ENCODE measurements around the gene OSGIN1.

DNA sequence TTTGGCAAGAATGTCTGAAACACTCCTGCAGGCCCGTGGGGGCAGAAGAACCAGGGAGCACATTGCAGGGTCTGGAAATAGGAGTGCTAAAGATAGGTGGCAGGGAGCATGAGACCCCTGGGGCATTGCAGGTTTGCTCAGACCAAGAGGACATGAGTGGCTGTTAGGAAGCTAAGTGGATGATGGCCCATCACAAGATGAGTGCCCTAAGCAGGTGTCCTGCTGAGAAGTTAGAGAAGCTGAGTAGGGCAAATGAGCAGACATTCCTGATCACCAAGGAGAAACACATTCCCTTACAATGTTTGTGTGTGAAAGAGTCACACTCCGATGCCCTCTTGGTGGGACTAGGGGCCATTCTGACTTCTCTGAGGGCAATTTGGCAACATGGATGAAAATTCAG is 44.2 kb upstream of the OSGIN1 start:
- TF ChIP-seq, protein P1, sequence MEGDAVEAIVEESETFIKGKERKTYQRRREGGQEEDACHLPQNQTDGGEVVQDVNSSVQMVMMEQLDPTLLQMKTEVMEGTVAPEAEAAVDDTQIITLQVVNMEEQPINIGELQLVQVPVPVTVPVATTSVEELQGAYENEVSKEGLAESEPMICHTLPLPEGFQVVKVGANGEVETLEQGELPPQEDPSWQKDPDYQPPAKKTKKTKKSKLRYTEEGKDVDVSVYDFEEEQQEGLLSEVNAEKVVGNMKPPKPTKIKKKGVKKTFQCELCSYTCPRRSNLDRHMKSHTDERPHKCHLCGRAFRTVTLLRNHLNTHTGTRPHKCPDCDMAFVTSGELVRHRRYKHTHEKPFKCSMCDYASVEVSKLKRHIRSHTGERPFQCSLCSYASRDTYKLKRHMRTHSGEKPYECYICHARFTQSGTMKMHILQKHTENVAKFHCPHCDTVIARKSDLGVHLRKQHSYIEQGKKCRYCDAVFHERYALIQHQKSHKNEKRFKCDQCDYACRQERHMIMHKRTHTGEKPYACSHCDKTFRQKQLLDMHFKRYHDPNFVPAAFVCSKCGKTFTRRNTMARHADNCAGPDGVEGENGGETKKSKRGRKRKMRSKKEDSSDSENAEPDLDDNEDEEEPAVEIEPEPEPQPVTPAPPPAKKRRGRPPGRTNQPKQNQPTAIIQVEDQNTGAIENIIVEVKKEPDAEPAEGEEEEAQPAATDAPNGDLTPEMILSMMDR (IDR thresholded peaks at IDR 0.05), result no peak
- no peak for TF ChIP-seq EZH2 (IDR thresholded peaks at IDR 0.05; ENCODE audit: borderline replicate concordance, insufficient read depth, low read depth, low read length, poor library complexity, severe bottlenecking)

All from B cell (primary cell).